Breast epithelium (tissue), 4 donors: ENCODE results near the gene RUFY2. TPM values are rescaled to one million over a fixed set of nuclear protein-coding genes. Genes with fewer than 3 reads are reported as not detected.

ENCODE experiments used
- DNase-seq, 2 donors: peaks; one replicate each; pipeline ENCODE4 v3.0.0-alpha.2; 2019; ENCODE audit warnings: low spot score in 2 of 2
- H3K27ac ChIP-seq, 2 donors: fragments of 200-600 bp; sonication (generic) in 1 of 2; one replicate each; pipeline ENCODE4 v1.5.1; 2016 to 2019; ENCODE audit warnings: mild to moderate bottlenecking in 1 of 2
- H3K27me3 ChIP-seq, 2 donors: fragments of 200-600 bp; sonication (generic) in 1 of 2; one replicate each; pipeline versions ENCODE4 v1.5.1 to v1.6.0; 2017 to 2019; ENCODE audit warnings: control low read depth in 1 of 2, mild to moderate bottlenecking in 1 of 2
- H3K36me3 ChIP-seq: fragments of 200-600 bp; one replicate; pipeline ENCODE4 v1.5.1; 2019
- H3K4me1 ChIP-seq, 2 donors: fragments of 200-600 bp; sonication (generic); one replicate each; pipeline ENCODE4 v1.5.1; 2016 to 2019; ENCODE audit warnings: control low read depth in 1 of 2
- H3K4me3 ChIP-seq, 3 donors: fragments of 200-600 bp; sonication (generic); 1 replicate in 2 of 3; 2 replicates in 1 of 3; pipeline ENCODE4 v1.5.1; 2016 to 2019; ENCODE audit warnings: mild to moderate bottlenecking in 3 of 3, moderate library complexity in 2 of 3
- H3K9me3 ChIP-seq, 2 donors: fragments of 200-600 bp; sonication (generic) in 1 of 2; one replicate each; pipeline ENCODE4 v1.5.1; 2016 to 2019; ENCODE audit warnings: control low read depth in 1 of 2
- CTCF ChIP-seq, 3 donors: fragments of 450-650 bp; IDR thresholded peaks; one replicate each; pipeline ENCODE4 v1.5.1; 2016 to 2017; ENCODE audit warnings: antibody characterized with exemption in 3 of 3, mild to moderate bottlenecking in 3 of 3, moderate library complexity in 3 of 3
- POLR2A ChIP-seq: fragments of 450-650 bp; IDR thresholded peaks from one replicate; pipeline ENCODE4 v1.6.1; 2016; ENCODE audit warnings: antibody characterized with exemption, mild to moderate bottlenecking, moderate library complexity
- POLR2AphosphoS5 ChIP-seq, 3 donors: sonication (generic); formaldehyde crosslinking; IDR thresholded peaks; one replicate each; pipeline ENCODE4 v1.6.1; 2017; ENCODE audit warnings: antibody characterized with exemption in 3 of 3
- intact Hi-C: fragments of 100-400 bp; cut with DNase I; formaldehyde crosslinking; loops from one replicate; pipeline ENCODE4 v1.15.1; 2023; ENCODE audit warnings: low total_unique reads
- total RNA-seq, 3 donors: library from RNA; depleted of rRNA; stranded (reverse); fragments of >200 nt; gene quantifications; one replicate each; pipeline ENCODE4 v1.1.0, GENCODE V29; 2016

The RUFY2 gene
- total RNA-seq, 3 donors from 2014 or later = 20.5 to 47.0 (median 31.1) TPM

GRCh38 chr10:68419376-68419775 lies 12.3 kb upstream of the RUFY2 start:
- Histone ChIP-seq H3K36me3 (no peaks in the 10 kb centered on the region), H3K27ac (no peak overlapping the region), H3K4me3 (no peak overlapping the region), H3K9me3 (no peaks in the 10 kb centered on the region), H3K27me3 (no peaks in the 10 kb centered on the region), H3K4me1 (no peaks in the 10 kb centered on the region)
- TF ChIP-seq CTCF (IDR thresholded peaks at IDR 0.05) (no peak), POLR2AphosphoS5 (IDR thresholded peaks at IDR 0.05) (no peak), POLR2A (no peak)
- no peak for DNase-seq
- intact Hi-C loops = no loop called here

DNA sequence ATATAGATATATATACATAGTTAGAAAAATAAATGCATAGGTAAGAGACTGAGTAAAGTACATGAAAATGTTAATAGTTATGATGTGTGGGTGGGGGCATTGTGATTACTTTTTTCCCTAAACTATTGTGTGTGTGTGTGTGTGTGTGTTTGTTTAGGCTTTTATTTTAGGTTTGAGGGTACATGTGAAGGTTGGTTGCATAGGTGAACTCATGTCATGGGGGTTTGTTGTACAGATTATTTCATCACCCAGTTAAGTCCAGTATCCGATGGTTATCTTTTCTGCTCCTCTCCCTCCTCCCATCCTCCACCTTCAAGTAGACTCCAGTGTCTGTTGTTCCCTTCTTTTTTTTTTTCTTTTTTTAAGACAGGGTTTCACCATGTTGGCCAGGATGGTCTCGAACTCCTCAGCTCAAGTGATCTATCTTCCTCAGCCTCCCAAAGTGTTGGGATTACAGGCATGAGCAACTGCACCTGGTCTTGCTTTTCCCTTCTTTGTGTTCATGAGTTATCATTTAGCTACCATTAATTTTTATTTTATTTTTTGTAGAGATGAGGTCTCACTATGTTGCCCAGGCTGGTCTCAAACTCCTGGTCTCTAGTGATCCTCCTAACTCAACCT lies 1.9 kb upstream of the RUFY2 start:
- TF ChIP-seq CTCF (IDR thresholded peaks at IDR 0.05) (no peak), POLR2A (no peak), POLR2AphosphoS5 (IDR thresholded peaks at IDR 0.05) (no peak)
- no peak overlapping the region for H3K27ac ChIP-seq
- H3K9me3 ChIP-seq = no peaks in the 10 kb centered on the region
- no peaks in the 10 kb centered on the region for H3K4me1 ChIP-seq
- H3K36me3 ChIP-seq = no peaks in the 10 kb centered on the region
- no peak for DNase-seq
- intact Hi-C loops = no loop called here
- no peaks in the 10 kb centered on the region for H3K27me3 ChIP-seq
- H3K4me3 ChIP-seq = no peak overlapping the region

GRCh38 chr10:68406111-68406814 lies 814 bp downstream of the RUFY2 start:
- intact Hi-C loops = no loop called here
- TF ChIP-seq POLR2AphosphoS5 (IDR thresholded peaks at IDR 0.05) = no peak
- TF ChIP-seq CTCF (IDR thresholded peaks at IDR 0.05) = no peak
- TF ChIP-seq POLR2A = no peak
- Histone ChIP-seq H3K4me1 (no peaks in the 10 kb centered on the region), H3K36me3 (no peaks in the 10 kb centered on the region), H3K27ac (peak overlapping the region; percentile 91 to 95), H3K9me3 (no peaks in the 10 kb centered on the region), H3K27me3 (no peaks in the 10 kb centered on the region), H3K4me3 (peak overlapping the region; percentile 75 to 98 (median 78))
- no peak for DNase-seq

- H3K4me1 ChIP-seq = no peaks in the 10 kb centered on the region
- H3K27me3 ChIP-seq = no peaks in the 10 kb centered on the region
- no peaks in the 10 kb centered on the region for H3K36me3 ChIP-seq
- H3K27ac ChIP-seq = no peak overlapping the region
- intact Hi-C loops = no loop called here
- no peak overlapping the region for H3K4me3 ChIP-seq
- TF ChIP-seq POLR2AphosphoS5 (IDR thresholded peaks at IDR 0.05) (no peak), CTCF (IDR thresholded peaks at IDR 0.05) (no peak), POLR2A (no peak)
- H3K9me3 ChIP-seq = no peaks in the 10 kb centered on the region
- no peak for DNase-seq
These were observed 3.4 kb downstream of the RUFY2 start for GRCh38 chr10:68403701-68404100.

DNA sequence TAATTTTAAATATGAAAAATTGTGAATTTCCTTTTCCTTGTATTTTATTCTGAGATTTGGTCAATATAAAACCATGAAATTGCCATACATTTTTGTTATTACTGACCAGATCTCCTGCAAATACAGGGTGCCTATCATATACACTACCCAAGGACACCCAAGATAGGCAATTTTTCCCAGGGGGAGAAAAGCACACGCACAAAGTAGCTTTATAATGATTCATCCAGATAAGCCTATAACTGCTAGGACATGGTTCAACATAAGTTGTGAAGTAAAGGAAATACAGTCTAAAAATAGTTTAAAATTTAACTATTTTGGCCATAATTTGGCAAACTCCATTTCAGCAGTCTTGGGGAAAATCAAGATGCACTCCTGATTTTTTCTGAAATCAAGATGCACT lies 4.8 kb downstream of the RUFY2 start:
- TF ChIP-seq POLR2A = no peak
- TF ChIP-seq POLR2AphosphoS5 (IDR thresholded peaks at IDR 0.05) = no peak
- H3K36me3 ChIP-seq = no peaks in the 10 kb centered on the region
- H3K4me3 ChIP-seq = no peak overlapping the region
- DNase-seq = no peak
- H3K27ac ChIP-seq = no peak overlapping the region
- no peaks in the 10 kb centered on the region for H3K27me3 ChIP-seq
- intact Hi-C loops = no loop called here
- H3K4me1 ChIP-seq = no peaks in the 10 kb centered on the region
- H3K9me3 ChIP-seq = no peaks in the 10 kb centered on the region
